SK-N-SH (cell line): Measurements from ENCODE around the gene FBF1. TPM values are rescaled to one million over a fixed set of nuclear protein-coding genes. Genes with fewer than 3 reads are reported as not detected.

Experiments used
- CTCF ChIA-PET: fragments of 300-600, 350-600 bp; formaldehyde crosslinking; extraction: SDS; loops from one replicate; lab custom pipeline; 2021; lab: Yijun Ruan, JAX
- POLR2A ChIA-PET: fragments of 350-600 bp; sonication (Branson Sonifier 250); formaldehyde crosslinking; extraction: SDS; loops from one replicate; lab custom pipeline; 2020; ENCODE audit warnings: antibody characterized with exemption, inconsistent platforms; lab: Yijun Ruan, JAX
- DNase-seq: peaks from one replicate; pipeline ENCODE4 v3.0.0; 2012
- H2AFZ ChIP-seq: fragments of 200-600 bp; sonication (generic); 2 replicates; pipeline ENCODE4 v1.8.1; 2016; ENCODE audit warnings: antibody characterized with exemption, mild to moderate bottlenecking, low read depth
- H3F3A ChIP-seq: fragments of 200-600 bp; sonication (generic); replicated peaks from 2 replicates; pipeline ENCODE3; 2016; ENCODE audit warnings: antibody characterized with exemption, mild to moderate bottlenecking; ENCODE audit not compliant: insufficient read depth
- H3K27ac ChIP-seq, 2 experiments: fragments of 200-500 bp in 1 of 2; fragments of 200-600 bp in 1 of 2; sonication (Bioruptor generic) in 1 of 2; sonication (generic), shearing (Covaris generic) in 1 of 2; 2 replicates each; pipeline versions ENCODE4 v1.5.1 to v1.6.1; 2014 to 2016; ENCODE audit warnings: low read depth in 2 of 2, inconsistent platforms in 1 of 2, low read length in 1 of 2, mild to moderate bottlenecking in 1 of 2, mixed read lengths in 1 of 2
- H3K27me3 ChIP-seq: fragments of 200-600 bp; sonication (generic), shearing (Covaris generic); 2 replicates; pipeline ENCODE4 v1.6.1; 2016; ENCODE audit warnings: mixed run types; ENCODE audit not compliant: insufficient read depth
- H3K36me3 ChIP-seq, 2 experiments: fragments of 200-500 bp in 1 of 2; fragments of 200-600 bp in 1 of 2; sonication (Bioruptor generic) in 1 of 2; sonication (generic) in 1 of 2; replicated peaks in 1 of 2; 2 replicates each; pipeline versions ENCODE3 to v1.5.1; 2014 to 2016; ENCODE audit warnings: low read length in 1 of 2, mild to moderate bottlenecking in 1 of 2; ENCODE audit not compliant: insufficient read depth in 2 of 2, control insufficient read depth in 1 of 2
- H3K4me1 ChIP-seq, 2 experiments: fragments of 200-500 bp in 1 of 2; fragments of 200-600 bp in 1 of 2; sonication (Bioruptor generic) in 1 of 2; sonication (generic), shearing (Covaris generic) in 1 of 2; 2 replicates each; pipeline versions ENCODE4 v1.5.1 to v1.6.1; 2014 to 2016; ENCODE audit warnings: low read depth in 1 of 2, low read length in 1 of 2, mixed run types in 1 of 2; ENCODE audit not compliant: insufficient read depth in 2 of 2, control insufficient read depth in 1 of 2
- H3K4me2 ChIP-seq: fragments of 200-600 bp; sonication (generic), shearing (Covaris generic); 2 replicates; pipeline ENCODE4 v1.6.1; 2017; ENCODE audit warnings: mixed run types
- H3K4me3 ChIP-seq, 2 experiments: fragments of 200-500 bp in 1 of 2; fragments of 200-600 bp in 1 of 2; sonication (Bioruptor generic) in 1 of 2; sonication (generic), shearing (Covaris generic) in 1 of 2; 2 replicates each; pipeline versions ENCODE4 v1.5.1 to v1.8.1; 2014 to 2016; ENCODE audit warnings: low read depth in 2 of 2, inconsistent platforms in 1 of 2, low read length in 1 of 2, mild to moderate bottlenecking in 1 of 2, mixed read lengths in 1 of 2, moderate library complexity in 1 of 2
- H3K79me2 ChIP-seq: fragments of 200-600 bp; sonication (generic); 2 replicates; pipeline ENCODE4 v1.8.1; 2017; ENCODE audit warnings: mild to moderate bottlenecking; ENCODE audit not compliant: insufficient read depth
- H3K9ac ChIP-seq: fragments of 200-600 bp; sonication (generic); 2 replicates; pipeline ENCODE4 v1.6.1; 2017; ENCODE audit warnings: mixed run types
- H3K9me2 ChIP-seq: fragments of 200-600 bp; sonication (generic); 2 replicates; pipeline ENCODE4 v1.6.1; 2017; ENCODE audit warnings: mixed run types
- H3K9me3 ChIP-seq: fragments of 200-600 bp; sonication (generic); 2 replicates; pipeline ENCODE4 v1.6.1; 2017; ENCODE audit warnings: mixed run types, mild to moderate bottlenecking, moderate library complexity
- H4K20me1 ChIP-seq: fragments of 200-600 bp; sonication (generic); 2 replicates; pipeline ENCODE4 v1.6.1; 2017; ENCODE audit warnings: mild to moderate bottlenecking, mixed run types; ENCODE audit not compliant: insufficient read depth
- CHD2 ChIP-seq: fragments of 150-350 bp; IDR thresholded peaks from 2 replicates; pipeline ENCODE4 v1.6.1; 2018; ENCODE audit warnings: low read length; ENCODE audit not compliant: partially characterized antibody
- EZH2phosphoT487 ChIP-seq: fragments of 200-600 bp; sonication (generic); IDR thresholded peaks from 2 replicates; pipeline ENCODE4 v1.6.1; 2017; ENCODE audit warnings: low read depth, mixed run types, mild to moderate bottlenecking, antibody characterized with exemption, moderate library complexity, borderline replicate concordance
- FOXJ3 ChIP-seq: sonication (generic); formaldehyde crosslinking; IDR thresholded peaks from 2 replicates; pipeline ENCODE4 v1.5.1; 2020; ENCODE audit warnings: mild to moderate bottlenecking, missing genetic modification reagents
- JUND ChIP-seq: IDR thresholded peaks from 2 replicates; pipeline ENCODE4 v1.4.0; 2012
- NRF1 ChIP-seq: IDR thresholded peaks from 2 replicates; pipeline ENCODE4 v1.6.1; 2012; ENCODE audit warnings: low read depth, mild to moderate bottlenecking, low read length
- PBX3 ChIP-seq: IDR thresholded peaks from 2 replicates; pipeline ENCODE4; 2012
- POLR2AphosphoS5 ChIP-seq: IDR thresholded peaks from 2 replicates; pipeline ENCODE4 v1.6.1; 2012; ENCODE audit warnings: low read depth, low read length
- RAD21 ChIP-seq: IDR thresholded peaks from 2 replicates; pipeline ENCODE4 v1.6.1; 2012; ENCODE audit warnings: mild to moderate bottlenecking, low read length
- SMC3 ChIP-seq: IDR thresholded peaks from 2 replicates; pipeline ENCODE4 v1.6.1; 2012; ENCODE audit warnings: low read depth, low read length, improper control_type of control experiment
- USF2 ChIP-seq: fragments of 150-350 bp; IDR thresholded peaks from 2 replicates; pipeline ENCODE4 v1.6.1; 2017; ENCODE audit warnings: antibody characterized with exemption, low read length, low read depth, borderline replicate concordance
- WGBS: methylation state at CpG from one replicate; pipeline ENCODE4 v1.1.6; 2017; ENCODE audit warnings: low lambda C conversion rate; 5-methylcytosine and 5-hydroxymethylcytosine counted together
- polyA plus RNA-seq, 3 experiments: library from polyadenylated mRNA; depleted of rRNA; stranded (reverse); fragments of >200 nt; gene quantifications; 2 replicates each; pipeline ENCODE4 v1.2.3, GENCODE V29; 2012
- TF ChIP-seq, protein P1 (sequence below): fragments of 200-600 bp; sonication (generic); IDR thresholded peaks from 2 replicates; pipeline ENCODE4 v1.6.1; 2017; ENCODE audit warnings: antibody characterized with exemption, mild to moderate bottlenecking, moderate library complexity

The FBF1 gene
- polyA plus RNA-seq, 1 of the 3 experiments (the other 2 are of a cell fraction): 19.0 TPM

DNA sequence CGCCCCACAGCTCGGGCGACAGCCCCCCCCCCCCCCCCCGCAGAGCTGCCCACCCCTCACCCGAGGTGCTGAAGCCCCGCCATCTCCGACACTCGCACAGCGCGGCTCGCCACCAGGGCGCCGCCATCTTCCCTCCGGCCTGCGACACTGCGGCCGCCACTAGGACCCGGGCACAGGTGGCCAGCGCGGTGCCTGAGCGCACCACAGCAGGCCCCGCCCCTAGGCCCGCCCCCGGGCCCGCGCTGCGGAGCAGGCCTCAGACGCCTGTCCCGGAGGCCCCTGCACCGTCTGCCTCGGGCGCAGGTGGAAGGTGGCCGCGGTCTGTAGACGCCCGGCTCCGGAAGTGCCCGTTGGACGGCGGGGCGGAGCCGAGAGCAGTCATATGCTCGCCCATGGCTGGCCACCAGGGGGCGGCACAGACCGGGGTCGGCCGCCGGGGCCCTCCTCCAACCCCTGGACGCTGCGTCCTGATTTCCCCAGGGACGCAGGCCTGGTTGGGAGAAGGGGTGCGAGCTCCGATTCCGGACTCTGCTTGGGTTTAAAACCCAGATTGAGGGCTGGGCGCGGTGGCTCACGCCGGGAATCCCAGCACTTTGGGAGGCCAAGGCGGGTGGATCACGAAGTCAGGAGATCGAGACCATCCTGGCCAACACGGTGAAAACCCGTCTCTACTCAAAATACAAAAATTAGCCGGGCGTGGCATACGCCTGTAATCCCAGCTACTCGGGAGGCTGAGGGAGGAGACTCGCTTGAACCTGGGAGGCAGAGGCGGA, 35.9 kb downstream of the FBF1 start, which contains the start of gene MRPL38 (continued):
- TF ChIP-seq, protein P1, sequence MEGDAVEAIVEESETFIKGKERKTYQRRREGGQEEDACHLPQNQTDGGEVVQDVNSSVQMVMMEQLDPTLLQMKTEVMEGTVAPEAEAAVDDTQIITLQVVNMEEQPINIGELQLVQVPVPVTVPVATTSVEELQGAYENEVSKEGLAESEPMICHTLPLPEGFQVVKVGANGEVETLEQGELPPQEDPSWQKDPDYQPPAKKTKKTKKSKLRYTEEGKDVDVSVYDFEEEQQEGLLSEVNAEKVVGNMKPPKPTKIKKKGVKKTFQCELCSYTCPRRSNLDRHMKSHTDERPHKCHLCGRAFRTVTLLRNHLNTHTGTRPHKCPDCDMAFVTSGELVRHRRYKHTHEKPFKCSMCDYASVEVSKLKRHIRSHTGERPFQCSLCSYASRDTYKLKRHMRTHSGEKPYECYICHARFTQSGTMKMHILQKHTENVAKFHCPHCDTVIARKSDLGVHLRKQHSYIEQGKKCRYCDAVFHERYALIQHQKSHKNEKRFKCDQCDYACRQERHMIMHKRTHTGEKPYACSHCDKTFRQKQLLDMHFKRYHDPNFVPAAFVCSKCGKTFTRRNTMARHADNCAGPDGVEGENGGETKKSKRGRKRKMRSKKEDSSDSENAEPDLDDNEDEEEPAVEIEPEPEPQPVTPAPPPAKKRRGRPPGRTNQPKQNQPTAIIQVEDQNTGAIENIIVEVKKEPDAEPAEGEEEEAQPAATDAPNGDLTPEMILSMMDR: peak; percentile 99
- peak; percentile 91 for TF ChIP-seq SMC3
- TF ChIP-seq EZH2phosphoT487: no peak
- TF ChIP-seq RAD21: peak; percentile 94
- TF ChIP-seq JUND: no peak
- TF ChIP-seq USF2: no peak
- peak; percentile 55 for TF ChIP-seq PBX3
- TF ChIP-seq FOXJ3: peak; percentile 62; the same call in 1 of the 2 replicates

DNA sequence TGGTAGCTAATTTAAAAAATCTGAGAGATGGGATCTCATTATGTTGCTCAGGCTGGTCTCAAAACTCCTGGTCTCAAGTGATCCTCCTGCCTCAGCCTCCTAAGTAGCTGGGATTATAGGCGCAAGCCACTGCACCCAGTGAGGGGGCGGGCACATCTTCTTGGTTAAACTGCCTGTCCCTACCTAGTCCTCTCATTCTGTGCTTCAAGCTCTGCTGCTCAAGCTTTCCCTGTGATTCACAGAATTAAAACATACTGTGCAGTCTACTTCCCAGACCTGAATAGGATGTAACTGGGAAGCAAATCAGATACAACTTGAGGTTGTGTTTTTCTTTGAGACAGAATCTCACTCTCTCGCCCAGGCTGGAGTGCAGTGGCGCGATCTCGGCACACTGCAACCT, 38.4 kb downstream of the FBF1 start:
- Histone ChIP-seq H3K9me2 (no peaks in the 10 kb centered on the region), H3K27me3 (no peaks in the 10 kb centered on the region), H3K9ac (no peak overlapping the region), H3F3A (peaks cover 27% of the 10 kb centered on the region), H3K36me3 (peaks cover 26 to 41% of the 10 kb centered on the region in 2 experiments), H3K4me1 (peaks cover 4% of the 10 kb centered on the region in 2 experiments; a peak in 2 of 4 replicates), H3K79me2 (peaks cover 30% of the 10 kb centered on the region; the same call in 1 of the 2 replicates), H2AFZ (no peak overlapping the region), H3K4me3 (no peak overlapping the region), H4K20me1 (no peaks in the 10 kb centered on the region), H3K27ac (no peak overlapping the region), H3K4me2 (no peak overlapping the region), H3K9me3 (no peaks in the 10 kb centered on the region)
- ChIA-PET POLR2A (no interaction called here), CTCF (interaction anchor here (1.0 to 5.6 kb wide), 5 partner anchors 26 to 162 kb away, joined by 3 to 142 read pairs (median 5); partner anchors contain the start of gene CDK3)
- no peak for DNase-seq
- TF ChIP-seq EZH2phosphoT487 (no peak), CHD2 (no peak), RAD21 (no peak), NRF1 (no peak), SMC3 (no peak), POLR2AphosphoS5 (no peak), FOXJ3 (no peak)
- TF ChIP-seq, protein P1: no peak
- WGBS: 97% methylated on average over 6 of the region's 6 CpGs
